Measurements from ENCODE around the gene LMAN2. TPM values are rescaled to one million over a fixed set of nuclear protein-coding genes. Genes with fewer than 3 reads are reported as not detected.

The LMAN2 gene
- total RNA-seq, 4 donors from 2014 or later, result 144 to 179 (median 154) TPM

DNA sequence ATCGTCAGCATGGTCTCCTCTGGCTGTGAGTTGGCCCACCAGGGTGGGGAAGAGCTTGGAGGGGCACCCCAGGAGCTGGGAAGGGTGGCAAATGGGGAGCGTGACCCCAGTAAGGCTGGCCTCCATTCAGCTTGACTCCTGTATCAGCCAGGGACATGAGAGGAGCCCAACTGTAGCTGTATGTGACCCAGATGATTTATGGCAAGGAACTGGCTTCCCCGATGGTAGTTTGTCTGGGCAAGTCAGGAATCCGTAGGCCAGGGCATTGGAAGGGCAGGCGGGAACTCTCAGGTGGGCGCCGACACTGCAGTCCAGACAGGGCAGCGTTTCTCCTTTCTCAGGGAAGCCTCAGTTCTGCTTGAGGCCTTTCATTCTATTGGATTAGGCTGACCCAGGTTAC lies 35.1 kb upstream of the LMAN2 start:
- no peaks in the 10 kb centered on the region for H3K9me3 ChIP-seq
- TF ChIP-seq EP300 (IDR thresholded peaks at IDR 0.05) (no peak), CTCF (IDR thresholded peaks at IDR 0.05) (no peak), POLR2A (IDR thresholded peaks at IDR 0.05) (no peak)
- no peak for DNase-seq (ENCODE audit: low spot score in 2 of 2)
- no peak overlapping the region for H3K27ac ChIP-seq
- H3K4me1 ChIP-seq, result peaks cover 0 to 18% (median 0%) of the 10 kb centered on the region in 4 donors
- no peaks in the 10 kb centered on the region for H3K36me3 ChIP-seq
- WGBS, 2 donors, result 81 to 84% methylated on average over 6 to 7 of the region's 8 CpGs
- H3K4me3 ChIP-seq, result no peak overlapping the region
- peaks cover 0 to 34% of the 10 kb centered on the region in 2 donors for H3K27me3 ChIP-seq

GRCh38 chr5:177385720-177386119 lies 34.3 kb upstream of the LMAN2 start:
- Histone ChIP-seq H3K36me3 (no peaks in the 10 kb centered on the region), H3K9me3 (no peaks in the 10 kb centered on the region), H3K4me1 (peaks cover 0 to 17% (median 0%) of the 10 kb centered on the region in 4 donors), H3K27ac (no peak overlapping the region), H3K27me3 (peaks cover 0 to 41% of the 10 kb centered on the region in 2 donors), H3K4me3 (no peak overlapping the region)
- 69 to 70% methylated on average over 11 of the region's 11 CpGs for WGBS, 2 donors
- TF ChIP-seq EP300 (IDR thresholded peaks at IDR 0.05) (no peak), CTCF (IDR thresholded peaks at IDR 0.05) (no peak), POLR2A (IDR thresholded peaks at IDR 0.05) (no peak)
- no peak for DNase-seq (ENCODE audit: low spot score in 2 of 2)

DNA sequence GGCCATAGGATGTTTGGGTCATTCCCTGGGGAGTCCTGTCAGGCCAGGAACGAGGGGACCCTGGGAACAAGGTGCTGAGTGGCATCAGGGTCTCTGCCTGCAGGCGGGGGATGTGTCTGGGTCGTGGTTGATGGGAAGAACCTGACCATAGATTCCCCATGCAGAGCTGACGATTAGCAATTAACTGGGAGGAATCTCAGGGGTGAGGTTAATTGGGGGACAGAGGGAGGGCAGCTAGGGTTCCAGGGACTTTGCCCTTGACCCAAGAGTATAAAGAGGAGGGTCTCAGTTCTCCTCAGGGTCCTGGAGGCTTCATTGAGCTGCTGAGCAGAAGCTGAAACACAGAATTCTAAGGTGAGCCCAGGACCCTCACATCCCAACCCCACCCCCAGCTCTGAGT lies 32.7 kb upstream of the LMAN2 start, which contains the start of gene SLC34A1:
SLC34A1 (plus strand) TSS at position 301 of the 400 bp plus-strand sequence. CDS start 1,308 bp downstream, outside the sequence.
- TF ChIP-seq EP300 (IDR thresholded peaks at IDR 0.05) (no peak), POLR2A (IDR thresholded peaks at IDR 0.05) (no peak), CTCF (IDR thresholded peaks at IDR 0.05) (no peak)
- WGBS, 2 donors, result 45 to 51% methylated on average over 4 of the region's 4 CpGs
- no peak within 1 kb of the TSS for H3K27ac ChIP-seq
- peaks cover 0 to 2% (median 0%) of the 10 kb centered on the region in 4 donors for H3K4me1 ChIP-seq
- DNase-seq (ENCODE audit: low spot score in 2 of 2), result no peak
- no peak within 1 kb of the TSS for H3K4me3 ChIP-seq
- no peaks in the 10 kb centered on the region for H3K9me3 ChIP-seq
- no peaks in the 10 kb centered on the region for H3K36me3 ChIP-seq
- H3K27me3 ChIP-seq, result peaks cover 0 to 33% of the 10 kb centered on the region in 2 donors

DNA sequence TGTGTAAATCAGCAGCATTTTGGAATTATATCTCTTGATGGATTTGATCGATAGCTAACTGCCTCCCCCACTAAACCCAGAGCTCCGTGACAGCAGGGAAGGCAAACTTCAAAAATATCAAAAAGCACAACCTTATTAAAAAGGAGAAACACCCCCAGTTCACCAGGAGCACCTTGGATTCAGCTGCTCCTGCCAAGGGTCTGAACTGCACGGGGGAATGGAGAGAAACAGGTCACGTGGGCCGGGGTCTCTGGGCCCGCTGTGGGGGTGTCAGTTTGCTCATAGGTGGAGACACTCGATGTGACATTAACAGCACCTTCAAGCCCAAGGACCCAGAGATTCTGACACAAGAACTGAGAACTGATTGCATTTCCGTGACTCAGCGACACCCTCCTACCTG lies 31.7 kb upstream of the LMAN2 start:
- TF ChIP-seq POLR2A (IDR thresholded peaks at IDR 0.05), result no peak
- TF ChIP-seq EP300 (IDR thresholded peaks at IDR 0.05), result no peak
- no peak for TF ChIP-seq CTCF (IDR thresholded peaks at IDR 0.05)
- no peaks in the 10 kb centered on the region for H3K9me3 ChIP-seq

DNA sequence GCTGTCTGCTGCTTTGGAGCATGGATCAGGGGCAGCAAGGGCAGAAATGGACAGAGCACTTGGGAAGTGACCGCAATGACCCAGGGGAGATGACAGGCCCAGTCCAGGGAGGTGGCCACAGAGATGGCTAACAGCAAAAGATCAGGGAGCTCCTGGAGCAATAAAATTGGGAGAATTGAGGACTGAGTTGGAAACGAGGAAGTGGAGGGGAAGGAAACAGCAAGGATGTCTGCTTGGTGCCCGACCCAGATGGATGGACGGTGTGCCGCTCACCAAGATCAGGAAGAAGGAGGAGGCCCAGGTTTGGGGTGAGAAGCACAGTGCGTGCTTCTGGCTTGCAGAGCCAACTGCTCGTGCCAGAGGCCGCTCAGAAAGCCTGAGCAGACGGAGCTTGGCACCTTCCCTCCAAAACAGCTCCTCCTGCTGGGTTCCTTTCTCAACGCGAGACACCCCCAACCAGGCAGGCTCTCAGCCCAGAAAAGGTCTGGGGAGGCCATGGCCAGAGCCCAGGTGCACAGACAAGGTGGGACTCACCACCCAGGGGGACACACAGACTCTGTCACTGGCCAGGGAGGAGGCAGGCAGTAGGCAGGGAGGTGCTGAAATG lies 31.1 kb upstream of the LMAN2 start:
- Histone ChIP-seq H3K27me3 (peaks cover 0 to 29% of the 10 kb centered on the region in 2 donors), H3K27ac (no peak overlapping the region), H3K9me3 (no peaks in the 10 kb centered on the region), H3K36me3 (no peaks in the 10 kb centered on the region), H3K4me3 (no peak overlapping the region), H3K4me1 (no peaks in the 10 kb centered on the region)
- TF ChIP-seq EP300 (IDR thresholded peaks at IDR 0.05) (no peak), CTCF (IDR thresholded peaks at IDR 0.05) (no peak), POLR2A (IDR thresholded peaks at IDR 0.05) (no peak)
- 34 to 44% methylated on average over 11 of the region's 11 CpGs for WGBS, 2 donors
- no peak for DNase-seq (ENCODE audit: low spot score in 2 of 2)

More for the DNA sequence above, 31.7 kb upstream of the LMAN2 start:
- Histone ChIP-seq H3K27me3 (peaks cover 0 to 29% of the 10 kb centered on the region in 2 donors), H3K4me1 (no peaks in the 10 kb centered on the region), H3K36me3 (no peaks in the 10 kb centered on the region), H3K4me3 (no peak overlapping the region), H3K27ac (no peak overlapping the region)
- DNase-seq (ENCODE audit: low spot score in 2 of 2), result no peak
- WGBS, 2 donors, result 86 to 89% methylated on average over 9 of the region's 9 CpGs

Measured in tibial nerve (tissue), 4 donors.